SH-SY5Y (cell line): ENCODE results near the gene MLLT6.

Source experiments
- GATA2 ChIP-seq: IDR thresholded peaks from 2 replicates; pipeline ENCODE4 v1.6.1; 2011; ENCODE audit warnings: mild to moderate bottlenecking, low read depth, low read length
- GATA3 ChIP-seq: IDR thresholded peaks from 2 replicates; pipeline ENCODE4 v1.6.1; 2011; ENCODE audit warnings: low read depth, mild to moderate bottlenecking, low read length, moderate library complexity

- TF ChIP-seq GATA2 (no peak), GATA3 (no peak)
These were observed 32.0 kb upstream of the MLLT6 start for GRCh38 chr17:38672788-38673706.
